HG02678 (cell line): ENCODE measurements around the gene CRK.

Experiments
- ATAC-seq: cut with Tn5 transposase; IDR thresholded peaks from one replicate; pipeline ENCODE4 v1.9.1; 2021; ENCODE audit warnings: mild to moderate bottlenecking, moderate library complexity; ENCODE audit not compliant: unreplicated experiment

Gene CRK

GRCh38 chr17:1455797-1456599, at the start of gene CRK:
TSS of gene CRK (minus strand) at chr17:1456232. CDS start at chr17:1456117, 115 bp downstream.
- peak; percentile 85 for ATAC-seq

- no peak for ATAC-seq
Measured at GRCh38 chr17:1505586-1505985, 49.6 kb upstream of the CRK start.

DNA sequence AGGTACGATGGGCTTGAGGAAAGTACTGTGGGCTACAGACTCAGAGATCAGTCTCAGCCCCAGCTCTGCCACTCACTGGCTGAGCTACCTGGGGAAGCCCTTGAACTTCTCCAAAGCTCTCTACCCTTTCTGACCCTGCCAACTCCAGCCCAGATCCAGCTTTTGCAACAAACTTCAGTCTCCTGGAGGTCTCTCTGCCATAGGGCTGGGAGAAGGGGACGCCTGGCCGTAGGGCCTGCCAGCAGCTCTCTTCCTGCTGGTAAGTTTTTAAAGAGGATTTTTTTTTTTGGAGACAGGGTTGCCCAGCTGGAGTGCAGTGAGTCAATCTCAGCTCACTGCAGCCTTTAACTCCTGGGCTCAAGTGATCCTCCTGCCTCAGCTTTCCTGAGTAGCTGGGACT, 48.8 kb upstream of the CRK start:
- ATAC-seq = no peak

DNA sequence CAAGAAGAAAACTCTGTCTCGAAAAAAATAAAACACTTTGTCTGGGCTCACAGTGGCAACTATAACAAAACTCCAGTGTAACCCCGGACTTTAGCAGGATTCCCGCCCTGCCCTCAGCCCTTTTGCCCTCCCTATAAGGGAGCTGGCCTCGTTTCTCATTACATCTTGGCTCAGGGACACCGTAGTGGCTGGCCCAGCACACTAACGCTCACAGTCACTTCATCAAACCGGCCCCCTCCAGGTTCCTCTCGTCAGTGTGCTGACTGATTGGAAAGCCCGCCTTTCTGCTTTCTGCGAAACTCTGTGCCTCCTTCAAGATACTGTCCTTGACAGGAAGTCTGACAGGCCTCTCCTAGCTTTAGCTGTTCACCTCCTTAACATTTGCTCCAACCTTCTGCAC, 47.7 kb upstream of the CRK start:
- ATAC-seq = no peak

DNA sequence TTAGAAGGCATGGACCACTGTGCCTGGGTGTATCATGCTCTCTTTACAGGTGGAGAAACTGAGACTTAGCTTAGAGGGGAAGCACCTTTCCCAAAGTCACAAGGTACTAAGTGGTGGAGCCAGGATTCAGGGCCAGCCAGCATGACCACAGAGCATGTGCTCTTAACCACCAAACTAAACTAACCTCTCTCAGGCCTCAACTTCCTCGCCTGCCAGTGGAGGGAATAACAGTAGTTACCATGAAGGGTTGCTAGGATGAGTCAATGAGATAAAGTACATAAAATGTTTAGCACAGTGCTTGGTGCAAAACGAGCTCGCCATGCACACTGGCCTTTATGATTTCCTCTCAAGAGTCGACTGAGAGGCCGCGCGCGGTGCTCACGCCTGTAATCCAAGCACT, 42.8 kb upstream of the CRK start:
- no peak for ATAC-seq

- no peak for ATAC-seq
Measured at GRCh38 chr17:1498233-1498632, 42.2 kb upstream of the CRK start.

DNA sequence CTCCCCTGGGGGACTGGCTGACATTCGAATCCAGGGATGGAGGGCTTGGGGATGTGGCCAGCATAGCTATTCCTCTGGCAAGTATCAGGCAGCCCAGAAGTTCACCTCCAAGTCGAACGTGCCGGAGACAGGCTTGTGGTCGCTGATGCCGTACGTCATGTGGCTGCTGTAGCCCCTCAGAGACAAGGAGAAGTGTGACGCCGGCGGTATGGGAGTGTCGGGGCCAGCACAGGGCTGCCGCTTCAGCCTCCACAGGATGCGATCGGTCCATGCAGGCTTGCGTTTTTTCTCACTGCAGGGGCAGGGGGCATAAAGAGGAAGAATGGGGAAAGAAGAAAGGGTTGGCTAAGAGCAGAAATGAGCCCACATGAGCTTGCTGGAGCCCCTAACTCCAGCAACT, 41.8 kb upstream of the CRK start:
- ATAC-seq = no peak

DNA sequence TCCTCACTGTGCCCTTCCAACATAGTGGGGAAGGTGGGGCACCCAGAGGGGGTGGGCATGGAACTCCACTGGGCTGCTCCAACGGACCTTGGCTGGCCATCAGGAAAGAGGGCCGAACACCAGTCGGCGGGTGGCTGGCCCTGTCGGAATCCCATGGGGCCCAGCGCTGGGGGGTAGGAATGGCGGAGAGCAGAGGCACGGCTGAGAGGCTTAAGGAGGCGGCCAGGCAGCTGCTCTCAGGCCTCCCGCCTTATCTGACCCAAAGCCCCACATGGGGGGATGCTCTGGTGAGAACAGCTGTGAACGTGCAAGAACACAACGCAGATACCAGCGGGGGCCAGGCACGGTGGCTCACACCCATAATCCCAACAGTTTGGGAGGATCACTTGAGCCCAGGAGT, 40.8 kb upstream of the CRK start:
- ATAC-seq = no peak

GRCh38 chr17:1495265-1495989, 39.4 kb upstream of the CRK start:
- no peak for ATAC-seq

DNA sequence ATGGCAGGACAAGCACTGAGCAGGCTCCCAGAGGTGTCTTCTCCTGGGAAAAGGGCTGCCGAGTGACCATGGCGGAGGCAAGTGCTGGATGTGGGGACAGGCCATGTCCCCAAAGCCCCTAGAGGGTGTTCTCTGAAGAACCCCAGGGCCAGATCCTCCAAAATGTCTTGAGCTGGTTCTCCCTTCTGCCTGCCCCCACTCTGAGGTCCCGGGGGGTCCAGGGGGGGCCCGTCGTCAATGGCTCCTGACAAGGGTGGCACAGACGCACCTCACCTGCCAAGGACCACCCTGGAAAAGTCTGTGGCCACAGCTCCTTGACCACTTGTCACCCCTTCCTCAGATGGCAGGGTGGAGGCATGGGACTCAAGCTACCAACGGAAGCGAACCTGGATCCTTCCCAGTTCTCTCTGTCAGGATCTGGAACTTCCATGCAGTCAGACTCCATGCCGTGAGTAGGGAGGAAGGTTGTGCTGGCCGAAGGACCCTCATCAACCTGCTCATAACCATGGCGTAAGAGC, 38.8 kb upstream of the CRK start:
- ATAC-seq = no peak

- no peak for ATAC-seq
Measured at GRCh38 chr17:1494203-1494602, 38.2 kb upstream of the CRK start.

DNA sequence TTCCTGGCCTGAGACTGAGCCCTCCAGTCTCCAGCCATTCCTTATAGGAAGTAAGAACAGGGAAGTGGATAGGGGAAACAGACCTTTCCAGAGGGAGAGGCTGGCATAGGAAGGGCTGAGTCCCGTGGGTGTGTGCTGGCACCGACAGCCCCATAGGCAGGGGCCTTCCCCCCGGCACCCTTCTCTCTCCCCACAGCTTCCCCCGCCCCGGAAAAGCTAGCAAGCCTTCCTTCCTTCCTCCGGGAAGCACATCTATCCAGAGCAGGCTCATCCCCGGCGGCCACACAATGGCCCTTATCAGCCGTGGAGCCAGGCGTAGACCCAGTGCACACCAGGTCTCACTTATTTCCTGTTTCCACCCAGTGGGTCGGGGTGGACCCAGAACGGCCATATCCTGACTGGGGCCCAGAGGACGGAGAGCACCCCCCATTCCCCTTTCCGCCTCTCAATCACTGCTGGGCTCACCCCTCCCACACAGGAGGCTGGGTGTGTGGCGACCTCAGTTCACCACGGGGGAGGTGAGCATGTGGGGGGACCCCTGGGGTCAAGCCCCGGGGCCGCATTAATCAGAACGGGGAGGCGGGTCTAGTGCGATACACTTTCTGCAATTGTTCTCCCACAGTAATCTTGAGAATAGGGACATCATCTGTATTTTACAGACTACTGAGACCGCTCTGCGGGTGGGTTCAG, 37.4 kb upstream of the CRK start:
- no peak for ATAC-seq

- no peak for ATAC-seq
Measured at GRCh38 chr17:1492249-1493206, 36.5 kb upstream of the CRK start, which contains the start of gene MYO1C. TSS of gene MYO1C (minus strand) at chr17:1492686. CDS start at chr17:1492487, 199 bp downstream.

- peak; percentile 53 for ATAC-seq
Measured at GRCh38 chr17:1491443-1492248, 35.6 kb upstream of the CRK start.

GRCh38 chr17:1490643-1491442, 34.8 kb upstream of the CRK start:
- ATAC-seq = peak; percentile 60

DNA sequence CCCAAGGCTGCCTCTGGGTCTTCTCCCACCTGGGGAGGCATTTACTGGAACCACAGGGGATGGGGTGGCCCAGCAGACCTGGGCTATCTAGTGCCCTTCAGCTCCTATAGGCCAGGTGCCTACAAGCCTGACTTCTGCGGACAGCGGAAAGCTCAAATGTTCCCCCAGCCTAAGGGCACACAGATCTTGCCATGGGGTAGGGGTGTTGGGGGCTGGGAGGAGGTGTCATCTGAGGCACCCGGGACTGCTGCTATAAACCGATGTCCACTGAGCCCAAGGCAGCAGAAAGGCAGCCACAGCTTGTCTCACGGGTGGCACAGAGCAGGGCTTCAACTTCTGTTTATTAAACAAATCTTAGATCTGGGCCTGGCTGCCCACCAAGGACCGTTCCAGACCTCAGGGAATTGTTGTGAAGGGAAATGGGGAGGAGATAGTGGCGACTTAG, 32.8 kb upstream of the CRK start:
- no peak for ATAC-seq

DNA sequence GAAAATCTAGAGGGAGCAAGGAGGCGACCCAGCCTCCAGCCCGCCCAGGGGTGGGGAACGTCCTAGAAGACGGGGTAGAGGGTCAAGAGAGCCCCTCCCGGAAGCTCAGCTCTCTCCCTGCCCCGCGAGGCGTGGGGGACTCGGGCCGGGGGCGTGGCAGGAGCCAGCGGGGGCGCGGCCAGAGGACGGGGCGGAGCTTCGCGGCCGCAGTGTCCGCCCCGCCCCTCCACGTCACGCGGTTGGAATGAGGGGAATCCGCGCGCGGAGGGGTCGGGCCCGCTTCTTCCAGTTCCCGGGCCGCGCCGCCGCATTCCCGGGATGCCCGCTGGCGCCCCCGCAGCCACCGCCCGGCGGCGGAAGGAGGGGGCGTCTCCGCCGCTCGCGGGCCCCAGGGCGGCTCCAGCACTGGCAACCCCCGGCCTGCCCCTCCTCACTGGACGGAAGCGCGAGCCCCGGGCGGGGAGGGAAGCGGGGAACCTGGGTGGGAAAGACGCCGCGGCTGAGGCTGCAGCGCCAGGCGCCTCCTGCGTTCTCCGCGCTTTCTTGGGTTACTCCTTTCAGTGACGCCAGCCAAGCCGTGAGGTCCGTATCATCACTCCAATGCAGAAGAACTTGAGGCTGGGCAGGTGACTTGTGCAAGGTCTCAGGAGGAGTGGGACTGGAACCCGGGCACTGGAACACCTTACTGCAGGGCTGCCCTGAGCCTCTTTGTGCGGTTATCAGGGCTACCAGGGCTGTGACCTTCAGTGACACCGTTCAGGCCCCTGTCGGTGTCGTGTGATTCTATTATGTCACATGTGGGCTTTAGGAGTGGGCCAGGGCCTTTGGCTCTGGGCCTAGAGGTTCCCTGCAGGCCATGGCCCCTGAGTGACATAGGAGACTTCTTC, 32.1 kb upstream of the CRK start:
- no peak for ATAC-seq
